ENCODE results near the gene GAS2L2. TPM values are rescaled to one million over a fixed set of nuclear protein-coding genes. Genes with fewer than 3 reads are reported as not detected.
A peak's percentile ranks its signal among the peaks of the same experiment; 100 is the strongest.

GAS2L2 gene
- polyA plus RNA-seq, result under 1 TPM in 2 of 4 donors, not detected in 2; 0.03 TPM
- long read RNA-seq, donor 1, result 0 reads
- long read RNA-seq, donor 2, result 0 reads
- long read RNA-seq, donor 3, result 0 reads
- long read RNA-seq, donor 4, result 0 reads
- long read RNA-seq, donor 5, result 0 reads
- long read RNA-seq, donor 6, result 0 reads
- long read RNA-seq, donor 7, result 0 reads
- long read RNA-seq, donor 8, result 0 reads
- long read RNA-seq, donor 9, result 0 reads
- long read RNA-seq, donor 10, result 0 reads

DNA sequence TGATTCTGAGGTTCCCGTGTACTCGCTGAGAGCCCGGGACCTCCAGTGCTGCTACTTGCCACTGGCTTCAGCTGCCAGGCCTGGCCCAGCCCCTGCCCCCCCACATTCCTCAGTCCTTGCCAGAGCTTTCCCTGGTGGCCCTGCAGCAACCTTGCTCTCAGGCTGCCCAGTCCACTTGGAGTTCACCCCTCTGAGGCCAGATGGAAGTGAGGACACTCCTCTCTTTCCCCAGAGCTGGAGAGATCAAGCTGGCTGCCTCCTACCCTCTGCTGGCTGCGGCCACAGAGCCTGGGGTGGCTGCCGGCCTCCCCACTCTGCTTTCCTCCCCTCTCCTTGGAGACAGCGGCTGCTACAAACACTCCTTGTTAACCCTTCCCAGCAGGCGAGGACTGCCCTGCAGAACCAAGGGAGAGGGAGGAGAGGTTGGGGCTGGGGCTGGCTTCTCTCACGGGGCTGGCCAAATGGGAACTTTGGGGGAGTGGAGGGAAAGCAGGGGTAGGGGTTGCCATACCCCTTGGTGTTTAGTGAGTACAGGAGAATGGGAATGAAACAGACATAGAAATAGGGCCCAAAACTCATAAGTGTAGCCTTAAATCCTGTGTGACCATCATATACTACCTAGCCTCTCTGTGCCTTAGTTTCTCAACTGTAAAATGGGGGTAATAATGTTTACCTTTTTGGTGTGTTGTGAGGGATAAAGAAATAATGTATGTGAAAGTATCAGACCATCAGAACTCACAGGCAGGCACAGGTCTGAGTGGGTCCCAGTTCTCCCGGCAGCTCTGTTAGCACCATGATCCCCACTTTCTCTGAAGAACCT, at the start of gene GAS2L2:
TSS of gene GAS2L2 (minus strand) at position 295 of the 820 bp plus-strand sequence. CDS start 389 bp downstream, outside the sequence.
- Histone ChIP-seq H3K4me3 (ENCODE audit: low read depth in 1 of 3, low read length in 3 of 3) (no peak within 1 kb of the TSS), H3K27me3 (ENCODE audit: control insufficient read depth in 3 of 3, insufficient read depth in 3 of 3, low read length in 3 of 3) (peaks cover 0 to 33% (median 11%) of the 10 kb centered on the region in 3 donors), H3K9me3 (ENCODE audit: control insufficient read depth in 2 of 2, insufficient read depth in 1 of 2, low read depth in 1 of 2, low read length in 1 of 2) (no peaks in the 10 kb centered on the region), H3K36me3 (ENCODE audit: control insufficient read depth in 3 of 3, insufficient read depth in 2 of 3, low read depth in 1 of 3, low read length in 3 of 3) (no peaks in the 10 kb centered on the region), H3K27ac (ENCODE audit: low read depth in 1 of 3, low read length in 2 of 3) (no peak within 1 kb of the TSS), H3K4me1 (ENCODE audit: control insufficient read depth in 3 of 3, insufficient read depth in 2 of 3, low read depth in 1 of 3, low read length in 2 of 3) (peaks cover 0 to 2% (median 0%) of the 10 kb centered on the region in 3 donors)
- no peak for FAIRE-seq
- no peak for DNase-seq
- 49 to 53% (median 50%) methylated on average over 8 to 9 of the region's 9 CpGs for WGBS, 3 donors

DNA sequence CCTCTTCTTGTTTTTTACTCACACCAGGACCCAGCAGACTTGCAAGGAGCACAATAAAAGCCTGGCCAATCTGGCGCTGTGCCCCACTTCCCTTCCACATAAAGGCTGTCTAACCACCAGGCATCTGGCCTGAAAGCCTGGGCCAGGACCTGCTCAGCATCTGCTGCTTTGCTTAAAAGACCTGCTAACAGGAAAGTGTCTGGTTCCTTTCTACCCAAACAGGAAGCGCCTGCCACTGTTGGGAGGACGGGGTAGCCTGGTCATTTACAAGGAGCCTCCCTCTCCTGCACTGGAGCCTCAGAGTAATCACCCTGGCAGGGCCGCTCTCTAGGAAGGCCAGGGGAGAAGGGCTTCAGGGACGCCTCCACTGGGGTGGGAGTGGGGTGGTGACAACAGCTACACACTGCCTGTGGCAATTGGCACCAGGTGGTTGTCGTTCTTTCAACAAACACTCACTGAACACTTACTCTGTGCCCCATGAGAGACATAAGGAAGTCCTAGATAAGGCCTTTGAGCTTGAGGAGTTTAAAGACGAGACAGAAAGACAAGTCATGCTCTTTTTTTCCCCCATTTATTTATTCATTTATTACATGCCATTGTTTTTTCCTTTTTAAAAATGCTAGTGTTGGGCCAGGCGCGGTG, 48.7 kb upstream of the GAS2L2 start:
- Histone ChIP-seq H3K27ac (ENCODE audit: low read depth in 1 of 3, low read length in 2 of 3) (peak overlapping the region in 1 of 3 donors; percentile 5), H3K36me3 (ENCODE audit: control insufficient read depth in 3 of 3, insufficient read depth in 2 of 3, low read depth in 1 of 3, low read length in 3 of 3) (no peaks in the 10 kb centered on the region), H3K4me1 (ENCODE audit: control insufficient read depth in 3 of 3, insufficient read depth in 2 of 3, low read depth in 1 of 3, low read length in 2 of 3) (peaks cover 0 to 2% (median 0%) of the 10 kb centered on the region in 3 donors), H3K27me3 (ENCODE audit: control insufficient read depth in 3 of 3, insufficient read depth in 3 of 3, low read length in 3 of 3) (peaks cover 0 to 14% (median 0%) of the 10 kb centered on the region in 3 donors), H3K9me3 (ENCODE audit: control insufficient read depth in 2 of 2, insufficient read depth in 1 of 2, low read depth in 1 of 2, low read length in 1 of 2) (no peaks in the 10 kb centered on the region), H3K4me3 (ENCODE audit: low read depth in 1 of 3, low read length in 3 of 3) (no peak overlapping the region)
- FAIRE-seq (no peak), DNase-seq (peak; percentile 11 to 19)
- WGBS, 3 donors, result 56 to 66% (median 58%) methylated on average over 8 to 9 of the region's 9 CpGs

DNA sequence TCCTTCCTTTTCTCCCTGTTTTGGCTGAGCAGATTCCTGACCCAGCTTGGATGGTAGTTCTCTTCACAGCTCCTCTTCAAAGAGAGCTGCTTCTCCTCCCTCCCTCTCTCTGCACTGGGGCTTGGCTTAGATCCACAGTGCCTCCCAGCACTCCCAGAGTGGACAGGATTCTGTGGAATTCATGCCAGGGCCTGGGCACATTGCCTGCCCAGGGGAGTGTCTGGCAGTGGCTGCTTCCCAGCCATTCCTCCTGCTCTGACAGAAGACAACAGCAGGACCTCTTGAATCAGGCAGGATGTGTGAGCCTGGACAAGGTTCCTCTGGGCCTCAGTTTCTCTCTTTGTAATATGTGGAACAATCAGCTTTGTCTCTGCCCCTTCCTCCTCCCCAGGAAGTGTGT, 46.9 kb upstream of the GAS2L2 start:
- Histone ChIP-seq H3K36me3 (ENCODE audit: control insufficient read depth in 3 of 3, insufficient read depth in 2 of 3, low read depth in 1 of 3, low read length in 3 of 3) (no peaks in the 10 kb centered on the region), H3K27ac (ENCODE audit: low read depth in 1 of 3, low read length in 2 of 3) (no peak overlapping the region), H3K9me3 (ENCODE audit: control insufficient read depth in 2 of 2, insufficient read depth in 1 of 2, low read depth in 1 of 2, low read length in 1 of 2) (no peaks in the 10 kb centered on the region), H3K27me3 (ENCODE audit: control insufficient read depth in 3 of 3, insufficient read depth in 3 of 3, low read length in 3 of 3) (peaks cover 0 to 26% (median 2%) of the 10 kb centered on the region in 3 donors), H3K4me1 (ENCODE audit: control insufficient read depth in 3 of 3, insufficient read depth in 2 of 3, low read depth in 1 of 3, low read length in 2 of 3) (peaks cover 0 to 3% (median 0%) of the 10 kb centered on the region in 3 donors), H3K4me3 (ENCODE audit: low read depth in 1 of 3, low read length in 3 of 3) (no peak overlapping the region)
- DNase-seq (peak in 1 of 2 donors; percentile 42), FAIRE-seq (no peak)

DNA sequence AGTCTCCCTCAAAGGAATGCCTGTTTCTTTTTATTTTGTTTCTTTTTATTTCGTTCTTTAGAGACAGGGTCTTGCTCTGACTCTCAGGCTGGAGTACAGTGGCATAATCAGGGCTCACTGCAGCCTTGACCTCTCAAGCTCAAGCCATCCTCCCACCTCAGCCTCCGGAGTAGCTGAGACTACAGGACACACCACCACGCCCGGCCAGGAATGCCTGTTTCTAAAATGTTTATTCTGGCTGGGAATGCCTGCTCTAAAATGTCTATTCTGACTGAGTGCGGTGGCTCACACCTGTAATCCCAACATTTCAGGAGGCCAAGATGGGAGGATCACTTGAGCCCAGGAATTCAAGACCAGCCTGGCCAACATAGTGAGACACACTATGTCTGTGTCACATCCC, 44.9 kb upstream of the GAS2L2 start:
- Histone ChIP-seq H3K4me1 (ENCODE audit: control insufficient read depth in 3 of 3, insufficient read depth in 2 of 3, low read depth in 1 of 3, low read length in 2 of 3) (peaks cover 0 to 6% (median 0%) of the 10 kb centered on the region in 3 donors), H3K4me3 (ENCODE audit: low read depth in 1 of 3, low read length in 3 of 3) (no peak overlapping the region), H3K27me3 (ENCODE audit: control insufficient read depth in 3 of 3, insufficient read depth in 3 of 3, low read length in 3 of 3) (peaks cover 0 to 47% (median 6%) of the 10 kb centered on the region in 3 donors), H3K27ac (ENCODE audit: low read depth in 1 of 3, low read length in 2 of 3) (no peak overlapping the region), H3K9me3 (ENCODE audit: control insufficient read depth in 2 of 2, insufficient read depth in 1 of 2, low read depth in 1 of 2, low read length in 1 of 2) (no peaks in the 10 kb centered on the region), H3K36me3 (ENCODE audit: control insufficient read depth in 3 of 3, insufficient read depth in 2 of 3, low read depth in 1 of 3, low read length in 3 of 3) (no peaks in the 10 kb centered on the region)
- DNase-seq, result no peak
- no peak for FAIRE-seq
- 77 to 84% (median 80%) methylated on average over 5 of the region's 5 CpGs for WGBS, 3 donors

DNA sequence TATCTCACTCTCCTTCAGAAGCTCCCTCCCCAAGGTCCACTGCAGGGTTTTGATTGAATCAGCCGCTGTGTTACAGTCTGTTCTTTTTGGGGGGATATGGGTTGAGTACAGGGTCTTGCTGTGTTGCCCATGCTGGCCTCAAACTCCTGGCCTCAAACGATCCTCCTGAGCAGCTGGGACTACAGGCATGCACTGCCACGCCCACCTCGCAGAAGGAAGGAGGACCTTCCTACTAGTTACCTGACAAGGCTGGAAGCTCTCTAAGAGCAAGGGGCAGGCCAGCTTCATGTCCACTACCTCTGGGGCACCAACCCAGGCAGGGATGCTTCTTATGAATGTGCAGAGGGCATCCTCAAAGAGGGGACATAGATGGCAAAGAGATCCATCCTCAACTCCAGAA, 44.3 kb upstream of the GAS2L2 start:
- Histone ChIP-seq H3K27me3 (ENCODE audit: control insufficient read depth in 3 of 3, insufficient read depth in 3 of 3, low read length in 3 of 3) (peaks cover 0 to 47% (median 6%) of the 10 kb centered on the region in 3 donors), H3K27ac (ENCODE audit: low read depth in 1 of 3, low read length in 2 of 3) (no peak overlapping the region), H3K9me3 (ENCODE audit: control insufficient read depth in 2 of 2, insufficient read depth in 1 of 2, low read depth in 1 of 2, low read length in 1 of 2) (no peaks in the 10 kb centered on the region), H3K36me3 (ENCODE audit: control insufficient read depth in 3 of 3, insufficient read depth in 2 of 3, low read depth in 1 of 3, low read length in 3 of 3) (no peaks in the 10 kb centered on the region), H3K4me1 (ENCODE audit: control insufficient read depth in 3 of 3, insufficient read depth in 2 of 3, low read depth in 1 of 3, low read length in 2 of 3) (peaks cover 0 to 6% (median 0%) of the 10 kb centered on the region in 3 donors), H3K4me3 (ENCODE audit: low read depth in 1 of 3, low read length in 3 of 3) (no peak overlapping the region)
- 33 to 57% (median 36%) methylated on average over 4 of the region's 4 CpGs for WGBS, 3 donors
- no peak for FAIRE-seq
- peak in 1 of 2 donors; percentile 24 for DNase-seq

DNA sequence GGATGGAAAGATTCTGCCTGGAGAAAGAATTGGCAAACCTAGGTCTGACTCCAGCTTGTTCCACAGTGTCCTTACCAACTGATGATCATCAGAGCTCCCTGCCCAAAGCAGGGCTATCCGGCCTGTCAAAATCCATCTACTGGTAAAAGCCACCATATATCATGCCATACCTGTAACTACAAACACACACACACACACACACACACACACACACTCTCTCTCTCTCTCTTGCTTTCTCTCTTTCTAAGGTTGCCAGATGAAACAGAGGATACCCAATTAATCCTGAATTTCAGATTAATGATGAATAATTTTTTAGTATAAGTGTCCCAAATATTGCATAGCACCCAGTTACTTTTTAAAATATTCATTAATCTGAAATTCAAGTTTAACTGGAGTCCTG, 43.9 kb upstream of the GAS2L2 start:
- Histone ChIP-seq H3K27me3 (ENCODE audit: control insufficient read depth in 3 of 3, insufficient read depth in 3 of 3, low read length in 3 of 3) (peaks cover 0 to 51% (median 6%) of the 10 kb centered on the region in 3 donors), H3K9me3 (ENCODE audit: control insufficient read depth in 2 of 2, insufficient read depth in 1 of 2, low read depth in 1 of 2, low read length in 1 of 2) (no peaks in the 10 kb centered on the region), H3K4me3 (ENCODE audit: low read depth in 1 of 3, low read length in 3 of 3) (no peak overlapping the region), H3K36me3 (ENCODE audit: control insufficient read depth in 3 of 3, insufficient read depth in 2 of 3, low read depth in 1 of 3, low read length in 3 of 3) (no peaks in the 10 kb centered on the region), H3K27ac (ENCODE audit: low read depth in 1 of 3, low read length in 2 of 3) (no peak overlapping the region), H3K4me1 (ENCODE audit: control insufficient read depth in 3 of 3, insufficient read depth in 2 of 3, low read depth in 1 of 3, low read length in 2 of 3) (peaks cover 0 to 6% (median 0%) of the 10 kb centered on the region in 3 donors)
- DNase-seq (no peak), FAIRE-seq (no peak)
- 81 to 100% (median 93%) methylated on average over 1 of the region's 1 CpG for WGBS, 3 donors

DNA sequence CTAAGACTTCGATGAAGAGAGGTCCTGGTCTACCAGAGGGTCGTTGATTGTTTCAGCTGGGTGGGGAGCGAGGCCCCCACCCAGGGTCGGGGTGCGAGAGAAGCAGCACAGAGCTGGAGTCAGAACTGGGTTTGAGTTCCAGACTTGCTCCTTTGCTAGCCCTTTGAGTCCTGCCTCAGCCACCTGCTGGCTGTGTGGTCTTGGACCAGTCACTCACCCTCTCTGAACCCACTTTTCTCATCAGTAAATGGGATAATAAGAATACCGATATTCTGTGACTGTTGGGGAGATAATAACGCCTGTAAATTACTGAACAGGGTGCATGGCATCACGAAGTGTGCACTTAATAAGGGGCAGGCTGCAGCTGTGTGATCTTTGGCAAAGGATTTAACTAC, 42.8 kb upstream of the GAS2L2 start:
- peaks cover 0 to 6% (median 2%) of the 10 kb centered on the region in 3 donors for H3K4me1 ChIP-seq (ENCODE audit: control insufficient read depth in 3 of 3, insufficient read depth in 2 of 3, low read depth in 1 of 3, low read length in 2 of 3)
- H3K27ac ChIP-seq (ENCODE audit: low read depth in 1 of 3, low read length in 2 of 3), result peak overlapping the region in 1 of 3 donors; percentile 43
- FAIRE-seq (no peak), DNase-seq (no peak)
- peak overlapping the region in 2 of 3 donors; percentile 37 to 87 for H3K4me3 ChIP-seq (ENCODE audit: low read depth in 1 of 3, low read length in 3 of 3)
- peaks cover 0 to 54% (median 6%) of the 10 kb centered on the region in 3 donors for H3K27me3 ChIP-seq (ENCODE audit: control insufficient read depth in 3 of 3, insufficient read depth in 3 of 3, low read length in 3 of 3)
- no peaks in the 10 kb centered on the region for H3K36me3 ChIP-seq (ENCODE audit: control insufficient read depth in 3 of 3, insufficient read depth in 2 of 3, low read depth in 1 of 3, low read length in 3 of 3)
- no peaks in the 10 kb centered on the region for H3K9me3 ChIP-seq (ENCODE audit: control insufficient read depth in 2 of 2, insufficient read depth in 1 of 2, low read depth in 1 of 2, low read length in 1 of 2)
- WGBS, 3 donors, result 14 to 25% (median 19%) methylated on average over 8 of the region's 8 CpGs

All from small intestine (tissue), 16 donors.